H9 (cell line): ENCODE results near the gene RXFP3. TPM values are rescaled to one million over a fixed set of nuclear protein-coding genes. Genes with fewer than 3 reads are reported as not detected.

Source experiments
- DNase-seq: peaks from one replicate; pipeline ENCODE4 v3.0.0-alpha.2; 2017
- H2AFZ ChIP-seq: one replicate; pipeline ENCODE4 v1.6.1; 2013; ENCODE audit warnings: mild to moderate bottlenecking, low read length, control low read depth, moderate library complexity
- H2AK5ac ChIP-seq: 2 replicates; pipeline ENCODE4 v1.6.1; 2013; ENCODE audit warnings: low read length, control low read depth, mixed read lengths; ENCODE audit not compliant: insufficient read length
- H2BK120ac ChIP-seq: one replicate; pipeline ENCODE4 v1.6.1; 2013; ENCODE audit warnings: low read depth, mild to moderate bottlenecking, low read length, control low read depth, inconsistent platforms; ENCODE audit not compliant: poor library complexity, severe bottlenecking
- H2BK12ac ChIP-seq: 2 replicates; pipeline ENCODE4 v1.6.1; 2013; ENCODE audit warnings: low read length, control low read depth, mixed read lengths, low read depth; ENCODE audit not compliant: insufficient read length
- H2BK15ac ChIP-seq: 2 replicates; pipeline ENCODE4 v1.6.1; 2013; ENCODE audit warnings: low read depth, low read length, control low read depth
- H2BK20ac ChIP-seq: one replicate; pipeline ENCODE4 v1.6.1; 2013; ENCODE audit warnings: low read depth, mild to moderate bottlenecking, low read length, control low read depth, inconsistent platforms; ENCODE audit not compliant: poor library complexity, severe bottlenecking
- H2BK5ac ChIP-seq: 2 replicates; pipeline ENCODE4 v1.6.1; 2013; ENCODE audit warnings: low read length, control low read depth, mixed read lengths; ENCODE audit not compliant: insufficient read length
- H3K14ac ChIP-seq: 2 replicates; pipeline ENCODE4 v1.6.1; 2013; ENCODE audit warnings: low read length, control low read depth; ENCODE audit not compliant: insufficient read depth
- H3K18ac ChIP-seq: 2 replicates; pipeline ENCODE4 v1.6.1; 2013; ENCODE audit warnings: low read depth, mild to moderate bottlenecking, mixed read lengths, low read length, control low read depth; ENCODE audit not compliant: insufficient read length
- H3K23ac ChIP-seq: 2 replicates; pipeline ENCODE4 v1.6.1; 2013; ENCODE audit warnings: low read length, control low read depth, mixed read lengths, low read depth; ENCODE audit not compliant: insufficient read length
- H3K23me2 ChIP-seq: 2 replicates; pipeline ENCODE4 v1.6.1; 2013; ENCODE audit warnings: low read depth, mild to moderate bottlenecking, mixed read lengths, low read length, control low read depth; ENCODE audit not compliant: insufficient read length, poor library complexity, severe bottlenecking
- H3K27ac ChIP-seq: 2 replicates; pipeline ENCODE4 v1.5.1; 2013; ENCODE audit warnings: low read length, control low read depth, mixed read lengths, low read depth; ENCODE audit not compliant: insufficient read length
- H3K27me3 ChIP-seq: 2 replicates; pipeline ENCODE4 v1.6.1; 2013; ENCODE audit warnings: low read length, control low read depth, inconsistent platforms; ENCODE audit not compliant: insufficient read depth
- H3K4ac ChIP-seq: 2 replicates; pipeline ENCODE4 v1.6.1; 2013; ENCODE audit warnings: low read depth, mild to moderate bottlenecking, control low read depth, inconsistent platforms, low read length, moderate library complexity
- H3K4me1 ChIP-seq: 2 replicates; pipeline ENCODE4 v1.6.1; 2013; ENCODE audit warnings: low read length, control low read depth, inconsistent platforms; ENCODE audit not compliant: insufficient read depth
- H3K4me2 ChIP-seq: 2 replicates; pipeline ENCODE4 v1.6.1; 2013; ENCODE audit warnings: low read length, control low read depth, mixed read lengths; ENCODE audit not compliant: insufficient read length, insufficient read depth
- H3K56ac ChIP-seq: 2 replicates; pipeline ENCODE4 v1.6.1; 2013; ENCODE audit warnings: low read depth, mild to moderate bottlenecking, mixed read lengths, low read length, control low read depth; ENCODE audit not compliant: insufficient read length
- H3K79me1 ChIP-seq: 2 replicates; pipeline ENCODE4 v1.6.1; 2013; ENCODE audit warnings: low read depth, mild to moderate bottlenecking, moderate library complexity, low read length, control low read depth, inconsistent platforms; ENCODE audit not compliant: insufficient read depth, poor library complexity, severe bottlenecking
- H3K79me2 ChIP-seq: 2 replicates; pipeline ENCODE4 v1.6.1; 2013; ENCODE audit warnings: low read length, control low read depth, inconsistent platforms; ENCODE audit not compliant: insufficient read depth
- H3K9ac ChIP-seq: 2 replicates; pipeline ENCODE4 v1.6.1; 2013; ENCODE audit warnings: low read length, control low read depth, mixed read lengths; ENCODE audit not compliant: insufficient read length; ENCODE audit errors: extremely low read depth
- H3K9me3 ChIP-seq: one replicate; pipeline ENCODE4 v1.6.1; 2013; ENCODE audit warnings: low read depth, low read length, inconsistent platforms; ENCODE audit not compliant: control insufficient read depth
- H3T11ph ChIP-seq: one replicate; pipeline ENCODE4 v1.6.1; 2013; ENCODE audit warnings: mild to moderate bottlenecking, low read length, control low read depth, inconsistent platforms
- H4K20me1 ChIP-seq: one replicate; pipeline ENCODE4 v1.6.1; 2013; ENCODE audit not compliant: control insufficient read depth, insufficient read length, insufficient read depth
- H4K5ac ChIP-seq: 2 replicates; pipeline ENCODE4 v1.6.1; 2013; ENCODE audit warnings: low read depth, mild to moderate bottlenecking, mixed read lengths, low read length, control low read depth; ENCODE audit not compliant: insufficient read length
- H4K8ac ChIP-seq: replicated peaks from 2 replicates; pipeline ENCODE4 v1.6.1; 2013; ENCODE audit warnings: low read length, control low read depth, mixed read lengths, low read depth; ENCODE audit not compliant: insufficient read length
- H4K91ac ChIP-seq: 2 replicates; pipeline ENCODE4 v1.6.1; 2013; ENCODE audit warnings: low read depth, mild to moderate bottlenecking, moderate library complexity, mixed read lengths, low read length, control low read depth; ENCODE audit not compliant: insufficient read length
- H3K27ac Mint-ChIP-seq, 3 experiments: 2 replicates in 2 of 3; 3 replicates in 1 of 3; pipeline ENCODE4 v1.8.0; 2020 to 2021; ENCODE audit warnings: mixed read lengths in 3 of 3, mild to moderate bottlenecking in 1 of 3, moderate library complexity in 1 of 3
- H3K27me3 Mint-ChIP-seq: 2 replicates; pipeline ENCODE4 v1.8.0; 2021; ENCODE audit warnings: low read depth, mild to moderate bottlenecking, moderate library complexity, mixed read lengths
- H3K36me3 Mint-ChIP-seq, 3 experiments: 2 replicates in 2 of 3; 3 replicates in 1 of 3; pipeline ENCODE4 v1.8.0; 2020 to 2021; ENCODE audit warnings: low read depth in 3 of 3, mixed read lengths in 3 of 3; ENCODE audit not compliant: insufficient read depth in 1 of 3
- H3K4me1 Mint-ChIP-seq, 2 experiments: 2 replicates each; pipeline ENCODE4 v1.8.0; 2020; ENCODE audit warnings: mixed read lengths in 2 of 2
- H3K4me3 Mint-ChIP-seq, 2 experiments: 2 replicates in 1 of 2; 3 replicates in 1 of 2; pipeline ENCODE4 v1.8.0; 2020 to 2021; ENCODE audit warnings: mild to moderate bottlenecking in 2 of 2, mixed read lengths in 2 of 2, moderate library complexity in 1 of 2
- H3K9me3 Mint-ChIP-seq, 2 experiments: 2 replicates in 1 of 2; 3 replicates in 1 of 2; pipeline ENCODE4 v1.8.0; 2020; ENCODE audit warnings: mild to moderate bottlenecking in 2 of 2, mixed read lengths in 2 of 2, moderate library complexity in 1 of 2
- WGBS: extraction: QIAGEN DNeasy Blood & Tissue Kit; methylation state at CpG from one replicate; pipeline ENCODE4 v1.1.7; 2013; ENCODE audit warnings: missing lambda C conversion rate, low lambda C conversion rate, mixed read lengths; ENCODE audit not compliant: insufficient read length; ENCODE audit errors: extremely low coverage; 5-methylcytosine and 5-hydroxymethylcytosine counted together
- total RNA-seq: library from RNA; stranded (reverse); gene quantifications from 2 replicates; pipeline ENCODE4 v1.2.1, GENCODE V29; 2021
- TF ChIP-seq, protein P1 (sequence below): fragments of 200-600 bp; sonication (generic); conservative IDR thresholded peaks from 3 replicates; pipeline ENCODE4 v1.8.0; 2021; ENCODE audit warnings: antibody characterized with exemption, mild to moderate bottlenecking

RXFP3 gene
- total RNA-seq, 1 experiment from 2014 or later: not detected

DNA sequence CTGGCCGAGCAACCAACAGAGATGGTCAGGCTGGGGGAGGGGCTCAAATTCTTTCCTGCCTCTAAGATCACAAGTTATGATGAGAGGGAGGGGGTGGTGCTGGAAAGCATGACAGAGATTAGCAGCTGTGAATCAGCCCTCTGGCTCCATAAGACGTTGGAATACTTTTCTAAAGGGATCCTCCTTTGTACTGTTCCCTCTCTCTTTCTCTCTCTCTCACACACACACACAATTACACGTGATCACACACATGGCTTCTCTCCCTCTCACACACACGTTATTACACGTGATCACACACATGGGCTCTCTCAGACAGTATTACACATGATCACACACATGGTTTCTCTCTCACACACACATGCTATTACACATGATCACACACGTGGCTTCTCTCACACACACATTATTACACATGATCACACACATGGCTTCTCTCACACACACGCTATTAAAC lies 48.5 kb downstream of the RXFP3 start, which contains the start of gene SLC45A2:
Gene SLC45A2, minus strand, starts transcription at position 23 of the 454 bp plus-strand sequence. CDS start 110 bp downstream, outside the sequence.
- Mint-ChIP-seq H3K9me3 (no peaks in the 10 kb centered on the region), H3K36me3 (peaks cover 15 to 21% (median 16%) of the 10 kb centered on the region in 3 experiments; a peak in 6 of 7 replicates), H3K4me3 (no peak within 1 kb of the TSS), H3K27me3 (no peaks in the 10 kb centered on the region), H3K27ac (no peak within 1 kb of the TSS; a peak in 1 of 7 replicates), H3K4me1 (peaks cover 1 to 9% of the 10 kb centered on the region in 2 experiments)
- Histone ChIP-seq H2AFZ (no peak within 1 kb of the TSS), H3K23ac (no peak within 1 kb of the TSS), H3K27ac (no peak within 1 kb of the TSS), H4K20me1 (no peaks in the 10 kb centered on the region), H2BK120ac (no peak within 1 kb of the TSS), H3K27me3 (no peaks in the 10 kb centered on the region), H4K8ac (no peak within 1 kb of the TSS), H3K9ac (no peak within 1 kb of the TSS), H3K23me2 (no peaks in the 10 kb centered on the region), H2BK5ac (no peak within 1 kb of the TSS), H3K9me3 (peaks cover 8% of the 10 kb centered on the region), H3K79me2 (no peaks in the 10 kb centered on the region), H3K18ac (no peak within 1 kb of the TSS), H3K4me2 (no peak within 1 kb of the TSS), H3K14ac (no peak within 1 kb of the TSS; the same call in 1 of the 2 replicates), H3T11ph (no peak within 1 kb of the TSS), H3K4me1 (no peaks in the 10 kb centered on the region; the same call in 1 of the 2 replicates), H2BK20ac (no peak within 1 kb of the TSS), H3K56ac (no peak within 1 kb of the TSS), H2AK5ac (no peak within 1 kb of the TSS), H4K91ac (no peak within 1 kb of the TSS), H2BK12ac (no peak within 1 kb of the TSS), H3K4ac (no peak within 1 kb of the TSS), H4K5ac (no peak within 1 kb of the TSS), H3K79me1 (no peaks in the 10 kb centered on the region), H2BK15ac (no peak within 1 kb of the TSS)
- TF ChIP-seq, protein P1, sequence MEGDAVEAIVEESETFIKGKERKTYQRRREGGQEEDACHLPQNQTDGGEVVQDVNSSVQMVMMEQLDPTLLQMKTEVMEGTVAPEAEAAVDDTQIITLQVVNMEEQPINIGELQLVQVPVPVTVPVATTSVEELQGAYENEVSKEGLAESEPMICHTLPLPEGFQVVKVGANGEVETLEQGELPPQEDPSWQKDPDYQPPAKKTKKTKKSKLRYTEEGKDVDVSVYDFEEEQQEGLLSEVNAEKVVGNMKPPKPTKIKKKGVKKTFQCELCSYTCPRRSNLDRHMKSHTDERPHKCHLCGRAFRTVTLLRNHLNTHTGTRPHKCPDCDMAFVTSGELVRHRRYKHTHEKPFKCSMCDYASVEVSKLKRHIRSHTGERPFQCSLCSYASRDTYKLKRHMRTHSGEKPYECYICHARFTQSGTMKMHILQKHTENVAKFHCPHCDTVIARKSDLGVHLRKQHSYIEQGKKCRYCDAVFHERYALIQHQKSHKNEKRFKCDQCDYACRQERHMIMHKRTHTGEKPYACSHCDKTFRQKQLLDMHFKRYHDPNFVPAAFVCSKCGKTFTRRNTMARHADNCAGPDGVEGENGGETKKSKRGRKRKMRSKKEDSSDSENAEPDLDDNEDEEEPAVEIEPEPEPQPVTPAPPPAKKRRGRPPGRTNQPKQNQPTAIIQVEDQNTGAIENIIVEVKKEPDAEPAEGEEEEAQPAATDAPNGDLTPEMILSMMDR: no peak
- 100% methylated on average over 2 of the region's 7 CpGs for WGBS
- DNase-seq: no peak
